OCI-LY7 (cell line): ENCODE measurements around the gene PALLD. TPM values are rescaled to one million over a fixed set of nuclear protein-coding genes. Genes with fewer than 3 reads are reported as not detected.

Source experiments
- BruUV-seq: library from RNA; stranded (reverse); fragments of 400-500 nt; replicated peaks from 2 replicates; lab custom pipeline; 2021; lab: Mats Ljungman, UMichigan
- CTCF ChIA-PET: fragments of 300-600 bp; sonication (Branson Sonifier 250); formaldehyde crosslinking; loops from one replicate; lab custom pipeline; 2022; ENCODE audit warnings: antibody characterized with exemption; ENCODE audit not compliant: unreplicated experiment; lab: Charles Lee
- POLR2A ChIA-PET: fragments of 300-600 bp; sonication (Branson Sonifier 250); formaldehyde crosslinking; loops from one replicate; lab custom pipeline; 2022; ENCODE audit warnings: antibody characterized with exemption; lab: Charles Lee
- DNase-seq: peaks from one replicate; pipeline ENCODE4 v3.0.0-alpha.2; 2015; ENCODE audit warnings: low spot score
- H2AFZ ChIP-seq: fragments of 200-600 bp; sonication (generic), shearing (Covaris generic); 2 replicates; pipeline ENCODE4 v1.6.1; 2014; ENCODE audit warnings: mild to moderate bottlenecking, antibody characterized with exemption, low read length, moderate library complexity
- H3K27ac ChIP-seq: fragments of 200-600 bp; sonication (generic); 2 replicates; pipeline ENCODE4 v1.5.1; 2014; ENCODE audit warnings: mixed run types, low read depth, mild to moderate bottlenecking, moderate library complexity, low read length, inconsistent platforms; ENCODE audit not compliant: poor library complexity, severe bottlenecking
- H3K36me3 ChIP-seq: fragments of 200-600 bp; sonication (generic); 2 replicates; pipeline ENCODE4 v1.6.1; 2014; ENCODE audit warnings: mild to moderate bottlenecking, antibody characterized with exemption, low read length, moderate library complexity, mixed read lengths; ENCODE audit not compliant: insufficient read depth
- H3K4me1 ChIP-seq: fragments of 200-600 bp; sonication (generic); 2 replicates; pipeline ENCODE4 v1.5.1; 2014; ENCODE audit warnings: mild to moderate bottlenecking, low read length; ENCODE audit not compliant: insufficient read depth, poor library complexity, severe bottlenecking
- H3K4me2 ChIP-seq: fragments of 200-600 bp; sonication (generic); 2 replicates; pipeline ENCODE4 v1.6.1; 2014; ENCODE audit warnings: mild to moderate bottlenecking, low read length
- H3K4me3 ChIP-seq: fragments of 200-600 bp; sonication (generic); 2 replicates; pipeline ENCODE4 v1.5.1; 2014; ENCODE audit warnings: mild to moderate bottlenecking, low read depth, low read length; ENCODE audit not compliant: poor library complexity, severe bottlenecking
- H3K79me2 ChIP-seq: fragments of 200-600 bp; sonication (generic); 2 replicates; pipeline ENCODE4 v1.6.1; 2016; ENCODE audit warnings: low read depth, mild to moderate bottlenecking, low read length, moderate library complexity, mixed read lengths; ENCODE audit not compliant: insufficient read depth
- H3K9me2 ChIP-seq: fragments of 200-600 bp; sonication (generic); 2 replicates; pipeline ENCODE4 v1.6.1; 2016; ENCODE audit warnings: mild to moderate bottlenecking, low read length, mixed read lengths; ENCODE audit not compliant: insufficient read depth
- H3K9me3 ChIP-seq: fragments of 200-600 bp; sonication (generic); 2 replicates; pipeline ENCODE4 v1.6.1; 2014; ENCODE audit warnings: mild to moderate bottlenecking, mixed run types, low read length, mixed read lengths
- H4K20me1 ChIP-seq: fragments of 200-600 bp; sonication (generic); 2 replicates; pipeline ENCODE4 v1.6.1; 2014; ENCODE audit warnings: mild to moderate bottlenecking, antibody characterized with exemption, low read length, moderate library complexity, mixed read lengths; ENCODE audit not compliant: insufficient read depth
- EZH2phosphoT487 ChIP-seq: fragments of 200-600 bp; sonication (generic); IDR thresholded peaks from 2 replicates; pipeline ENCODE4 v1.6.1; 2018; ENCODE audit warnings: low read depth, borderline replicate concordance, mild to moderate bottlenecking, mixed run types, antibody characterized with exemption, low read length, moderate library complexity, mixed read lengths
- intact Hi-C: fragments of 100-400 bp; cut with micrococcal nuclease; formaldehyde crosslinking; loops from one replicate; pipeline ENCODE4 v1.10.0; 2022; ENCODE audit not compliant: unreplicated experiment
- total RNA-seq, 2 experiments: library from RNA; depleted of rRNA in 1 of 2; stranded (reverse); fragments of >200 nt in 1 of 2; shearing (Covaris generic) in 1 of 2; gene quantifications; 2 replicates each; pipeline ENCODE4 v1.2.3, GENCODE V29; 2014 to 2022
- TF ChIP-seq, protein P1 (sequence below): fragments of 200-600 bp; sonication (generic); conservative IDR thresholded peaks from 2 replicates; pipeline ENCODE4 v1.5.1; 2014; ENCODE audit warnings: mild to moderate bottlenecking, antibody characterized with exemption, low read length, moderate library complexity, mixed read lengths

PALLD gene
- total RNA-seq, 2 experiments from 2014 or later: 0.73 to 2.8 TPM

DNA sequence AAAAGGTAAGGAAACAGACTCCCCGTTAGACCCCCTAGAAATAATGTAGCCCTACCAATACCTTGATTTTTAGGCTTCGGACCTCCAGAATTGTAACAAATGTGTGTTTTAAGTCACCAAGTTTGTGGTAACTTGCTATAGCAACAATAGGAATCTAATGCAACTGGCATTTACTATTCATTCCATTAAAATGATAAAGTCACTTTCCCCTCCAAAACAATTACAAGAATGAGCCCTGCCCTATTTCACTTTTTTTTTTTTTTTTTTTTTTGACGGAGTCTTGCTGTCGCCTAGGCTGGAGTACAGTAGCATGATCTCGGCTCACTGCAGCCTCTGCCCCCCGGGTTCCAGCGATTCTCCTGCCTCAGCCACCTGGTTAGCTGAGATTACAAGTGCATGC, 13.0 kb upstream of the PALLD start:
- no peak for DNase-seq
- no peaks in the 10 kb centered on the region for H3K9me3 ChIP-seq
- H3K4me3 ChIP-seq: no peak overlapping the region
- no peaks in the 10 kb centered on the region for H4K20me1 ChIP-seq
- H3K4me1 ChIP-seq: no peaks in the 10 kb centered on the region
- no peak overlapping the region for H3K4me2 ChIP-seq
- ChIA-PET POLR2A (interaction anchor here (1.7 kb wide), 1 partner anchor 11 kb away, joined by 3 read pairs; no protein-coding TSS in a partner anchor), CTCF (no interaction called here)
- no peaks in the 10 kb centered on the region for H3K36me3 ChIP-seq
- no peak for TF ChIP-seq EZH2phosphoT487
- TF ChIP-seq, protein P1, sequence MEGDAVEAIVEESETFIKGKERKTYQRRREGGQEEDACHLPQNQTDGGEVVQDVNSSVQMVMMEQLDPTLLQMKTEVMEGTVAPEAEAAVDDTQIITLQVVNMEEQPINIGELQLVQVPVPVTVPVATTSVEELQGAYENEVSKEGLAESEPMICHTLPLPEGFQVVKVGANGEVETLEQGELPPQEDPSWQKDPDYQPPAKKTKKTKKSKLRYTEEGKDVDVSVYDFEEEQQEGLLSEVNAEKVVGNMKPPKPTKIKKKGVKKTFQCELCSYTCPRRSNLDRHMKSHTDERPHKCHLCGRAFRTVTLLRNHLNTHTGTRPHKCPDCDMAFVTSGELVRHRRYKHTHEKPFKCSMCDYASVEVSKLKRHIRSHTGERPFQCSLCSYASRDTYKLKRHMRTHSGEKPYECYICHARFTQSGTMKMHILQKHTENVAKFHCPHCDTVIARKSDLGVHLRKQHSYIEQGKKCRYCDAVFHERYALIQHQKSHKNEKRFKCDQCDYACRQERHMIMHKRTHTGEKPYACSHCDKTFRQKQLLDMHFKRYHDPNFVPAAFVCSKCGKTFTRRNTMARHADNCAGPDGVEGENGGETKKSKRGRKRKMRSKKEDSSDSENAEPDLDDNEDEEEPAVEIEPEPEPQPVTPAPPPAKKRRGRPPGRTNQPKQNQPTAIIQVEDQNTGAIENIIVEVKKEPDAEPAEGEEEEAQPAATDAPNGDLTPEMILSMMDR: no peak
- BruUV-seq: no TSS peak
- no peaks in the 10 kb centered on the region for H3K79me2 ChIP-seq
- no peak overlapping the region for H3K27ac ChIP-seq
- intact Hi-C loops: no loop called here
- no peak overlapping the region for H2AFZ ChIP-seq
- H3K9me2 ChIP-seq: no peaks in the 10 kb centered on the region

DNA sequence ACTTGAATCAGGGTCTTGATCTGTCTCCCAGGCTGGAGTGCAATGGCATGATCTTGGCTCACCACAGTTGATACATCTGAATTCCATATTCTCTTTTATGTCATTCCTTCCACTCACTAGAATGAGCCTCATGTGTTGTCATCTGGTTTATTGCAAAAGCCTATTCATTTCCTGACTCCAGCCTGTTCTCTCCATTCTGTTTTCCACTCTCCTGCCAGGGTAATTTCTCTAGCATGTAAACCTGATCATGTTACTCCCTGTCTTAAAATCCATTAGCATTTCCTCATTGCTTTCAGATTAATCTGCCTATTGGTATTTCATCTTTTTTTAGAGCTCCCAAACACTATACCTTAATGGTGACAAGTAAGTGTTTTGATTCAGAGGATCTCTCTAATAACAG, 12.2 kb upstream of the PALLD start:
- Histone ChIP-seq H3K9me2 (no peaks in the 10 kb centered on the region), H3K27ac (no peak overlapping the region), H4K20me1 (no peaks in the 10 kb centered on the region), H3K4me2 (no peak overlapping the region), H3K4me1 (no peaks in the 10 kb centered on the region), H3K9me3 (no peaks in the 10 kb centered on the region), H3K4me3 (no peak overlapping the region), H2AFZ (no peak overlapping the region), H3K36me3 (no peaks in the 10 kb centered on the region), H3K79me2 (no peaks in the 10 kb centered on the region)
- BruUV-seq: no TSS peak
- ChIA-PET POLR2A (interaction anchor here (1.7 kb wide), 1 partner anchor 10 kb away, joined by 3 read pairs; no protein-coding TSS in a partner anchor), CTCF (no interaction called here)
- intact Hi-C loops: no loop called here
- no peak for TF ChIP-seq EZH2phosphoT487
- TF ChIP-seq, protein P1: no peak
- DNase-seq: no peak

DNA sequence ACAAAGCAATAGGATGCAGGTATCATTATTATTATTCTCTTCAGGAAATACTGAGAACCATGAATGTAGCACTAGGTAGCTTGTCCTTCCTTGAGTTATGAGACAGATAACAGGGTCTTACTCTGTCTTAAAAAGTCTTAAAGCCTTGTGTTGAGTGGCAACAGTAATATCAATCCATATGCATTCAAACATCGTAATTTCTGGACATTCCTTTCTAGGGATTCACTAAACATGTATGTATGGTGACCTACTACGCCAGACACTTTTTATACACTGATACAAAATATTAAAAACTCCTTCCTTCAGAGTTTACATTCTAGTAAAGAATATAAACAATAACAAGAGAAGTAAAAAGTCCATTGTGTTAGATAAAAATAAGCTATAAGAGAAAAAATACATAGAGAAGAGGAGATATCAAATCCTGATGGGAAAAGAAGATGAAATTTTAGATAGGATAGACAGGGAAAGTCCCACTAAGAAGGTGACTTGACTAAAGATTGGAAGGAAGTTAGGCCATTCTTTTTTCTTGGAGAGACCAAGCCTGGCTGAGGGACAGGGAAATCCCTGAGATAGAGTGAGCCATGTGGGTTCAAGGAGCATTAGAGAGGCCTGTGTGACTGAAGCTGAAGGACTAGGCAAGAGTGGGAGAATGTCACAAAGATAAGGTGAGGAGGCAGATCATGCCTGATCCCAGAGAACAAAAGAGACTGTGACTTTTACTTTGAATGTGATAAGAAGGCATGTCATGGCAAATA, 11.5 kb upstream of the PALLD start:
- Histone ChIP-seq H3K9me2 (no peaks in the 10 kb centered on the region), H3K4me1 (no peaks in the 10 kb centered on the region), H3K79me2 (no peaks in the 10 kb centered on the region), H3K4me2 (no peak overlapping the region), H4K20me1 (no peaks in the 10 kb centered on the region), H3K9me3 (no peaks in the 10 kb centered on the region), H3K27ac (no peak overlapping the region), H3K4me3 (no peak overlapping the region), H2AFZ (no peak overlapping the region), H3K36me3 (no peaks in the 10 kb centered on the region)
- no peak for TF ChIP-seq EZH2phosphoT487
- TF ChIP-seq, protein P1: no peak
- DNase-seq: no peak
- CTCF ChIA-PET: no interaction called here
- BruUV-seq: no TSS peak
- POLR2A ChIA-PET: interaction anchor here (1.7 kb wide), 1 partner anchor 9 kb away, joined by 3 read pairs; no protein-coding TSS in a partner anchor
- intact Hi-C loops: no loop called here
